ENCODE data around the gene AP2M1. TPM values are rescaled to one million over a fixed set of nuclear protein-coding genes. Genes with fewer than 3 reads are reported as not detected.

AP2M1 gene
- total and polyA plus RNA-seq, 4 donors: 153 to 333 (median 251) TPM

DNA sequence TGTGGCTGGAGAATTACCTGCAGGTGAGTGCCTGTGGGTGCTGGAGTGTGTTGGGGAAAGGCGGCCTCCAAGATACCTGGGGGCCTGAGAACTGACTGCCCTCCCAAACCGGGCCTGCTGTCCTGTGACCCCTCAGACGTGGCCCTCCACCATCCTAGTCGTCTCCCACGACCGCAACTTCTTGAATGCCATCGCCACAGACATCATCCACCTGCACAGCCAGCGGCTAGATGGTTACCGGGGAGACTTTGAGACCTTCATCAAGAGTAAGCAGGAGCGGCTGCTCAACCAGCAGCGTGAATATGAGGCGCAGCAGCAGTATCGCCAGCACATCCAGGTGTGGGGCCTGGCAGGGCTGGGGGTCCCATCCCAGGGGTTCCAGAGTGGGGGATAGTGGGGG lies 14.8 kb downstream of the AP2M1 start:
- Histone ChIP-seq H3K27me3 (ENCODE audit: control insufficient read depth in 3 of 3, insufficient read depth in 3 of 3, low read length in 2 of 3) (no peaks in the 10 kb centered on the region), H3K4me1 (ENCODE audit: control insufficient read depth in 5 of 5, insufficient read depth in 5 of 5, low read length in 5 of 5) (peaks cover 0 to 17% (median 6%) of the 10 kb centered on the region in 5 donors), H3K27ac (ENCODE audit: low read depth in 1 of 2, low read length in 1 of 2) (no peak overlapping the region), H3K9ac (ENCODE audit: insufficient read depth in 1 of 2, low read length in 2 of 2) (no peak overlapping the region), H3K4me3 (no peak overlapping the region), H3K9me3 (ENCODE audit: control insufficient read depth in 4 of 4, insufficient read depth in 3 of 4, low read length in 3 of 4) (no peaks in the 10 kb centered on the region), H3K36me3 (ENCODE audit: control insufficient read depth in 4 of 4, insufficient read depth in 4 of 4, low read length in 4 of 4) (peaks cover 15 to 48% (median 36%) of the 10 kb centered on the region in 4 donors)
- no peak for ATAC-seq (ENCODE audit: insufficient read depth, low FRiP score)
- TF ChIP-seq, protein P1, sequence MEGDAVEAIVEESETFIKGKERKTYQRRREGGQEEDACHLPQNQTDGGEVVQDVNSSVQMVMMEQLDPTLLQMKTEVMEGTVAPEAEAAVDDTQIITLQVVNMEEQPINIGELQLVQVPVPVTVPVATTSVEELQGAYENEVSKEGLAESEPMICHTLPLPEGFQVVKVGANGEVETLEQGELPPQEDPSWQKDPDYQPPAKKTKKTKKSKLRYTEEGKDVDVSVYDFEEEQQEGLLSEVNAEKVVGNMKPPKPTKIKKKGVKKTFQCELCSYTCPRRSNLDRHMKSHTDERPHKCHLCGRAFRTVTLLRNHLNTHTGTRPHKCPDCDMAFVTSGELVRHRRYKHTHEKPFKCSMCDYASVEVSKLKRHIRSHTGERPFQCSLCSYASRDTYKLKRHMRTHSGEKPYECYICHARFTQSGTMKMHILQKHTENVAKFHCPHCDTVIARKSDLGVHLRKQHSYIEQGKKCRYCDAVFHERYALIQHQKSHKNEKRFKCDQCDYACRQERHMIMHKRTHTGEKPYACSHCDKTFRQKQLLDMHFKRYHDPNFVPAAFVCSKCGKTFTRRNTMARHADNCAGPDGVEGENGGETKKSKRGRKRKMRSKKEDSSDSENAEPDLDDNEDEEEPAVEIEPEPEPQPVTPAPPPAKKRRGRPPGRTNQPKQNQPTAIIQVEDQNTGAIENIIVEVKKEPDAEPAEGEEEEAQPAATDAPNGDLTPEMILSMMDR (IDR thresholded peaks at IDR 0.05; ENCODE audit: control extremely low read depth, extremely low read depth): no peak
- 93 to 94% methylated on average over 13 of the region's 13 CpGs for WGBS, 2 donors
- no peak for DNase-seq

DNA sequence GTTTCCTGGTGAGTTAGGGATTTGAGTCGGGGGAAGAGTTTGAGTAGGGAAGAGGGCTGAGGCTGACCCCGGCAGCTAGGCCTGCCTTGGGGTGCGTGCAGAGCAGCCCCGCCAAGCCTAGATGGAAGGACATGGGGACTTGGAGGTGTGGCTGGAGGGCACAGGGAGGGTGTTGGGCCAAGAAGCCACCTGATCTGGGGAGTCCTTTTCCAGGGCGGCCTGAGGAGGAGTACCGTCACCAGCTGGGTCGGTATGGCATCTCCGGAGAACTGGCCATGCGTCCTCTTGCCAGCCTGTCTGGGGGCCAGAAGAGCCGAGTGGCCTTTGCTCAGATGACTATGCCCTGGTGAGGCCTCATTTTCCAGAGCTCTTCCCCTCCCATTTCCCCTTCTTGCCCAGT lies 18.2 kb downstream of the AP2M1 start:
- DNase-seq: no peak

DNA sequence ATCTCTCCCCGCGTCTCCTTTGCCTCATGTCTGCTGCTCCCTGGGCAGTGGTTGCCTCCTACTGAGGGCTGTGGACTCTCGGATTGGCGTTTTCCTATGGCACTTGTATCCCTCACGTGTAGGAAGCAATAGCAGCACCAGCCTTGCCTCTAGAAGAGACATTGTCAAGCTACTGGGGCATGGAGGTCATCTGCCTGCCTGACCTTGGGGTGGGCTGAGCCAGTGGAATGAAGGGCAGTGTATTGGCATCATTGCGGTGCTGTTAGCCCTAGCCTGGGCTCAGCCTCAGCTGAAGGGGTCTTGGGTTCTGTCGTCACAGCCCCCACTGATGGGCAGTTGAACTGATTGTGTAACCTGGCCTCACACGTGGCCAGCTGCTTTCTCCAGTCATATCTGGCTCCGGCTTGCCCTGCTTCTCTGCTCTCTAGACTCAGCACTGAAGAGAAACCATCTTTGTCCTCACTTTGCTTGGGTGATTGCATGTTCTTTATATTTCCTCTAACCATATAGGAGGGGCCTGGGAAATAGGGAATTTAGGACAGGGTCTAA lies 19.4 kb downstream of the AP2M1 start:
- TF ChIP-seq, protein P1 (IDR thresholded peaks at IDR 0.05; ENCODE audit: control extremely low read depth, extremely low read depth): no peak
- Histone ChIP-seq H3K9me3 (ENCODE audit: control insufficient read depth in 4 of 4, insufficient read depth in 3 of 4, low read length in 3 of 4) (no peaks in the 10 kb centered on the region), H3K9ac (ENCODE audit: insufficient read depth in 1 of 2, low read length in 2 of 2) (no peak overlapping the region), H3K27ac (ENCODE audit: low read depth in 1 of 2, low read length in 1 of 2) (no peak overlapping the region), H3K27me3 (ENCODE audit: control insufficient read depth in 3 of 3, insufficient read depth in 3 of 3, low read length in 2 of 3) (no peaks in the 10 kb centered on the region), H3K4me1 (ENCODE audit: control insufficient read depth in 5 of 5, insufficient read depth in 5 of 5, low read length in 5 of 5) (no peaks in the 10 kb centered on the region), H3K4me3 (no peak overlapping the region), H3K36me3 (ENCODE audit: control insufficient read depth in 4 of 4, insufficient read depth in 4 of 4, low read length in 4 of 4) (peaks cover 18 to 57% (median 36%) of the 10 kb centered on the region in 4 donors)
- WGBS, 2 donors: 82 to 88% methylated on average over 9 of the region's 9 CpGs
- no peak for DNase-seq
- no peak for ATAC-seq (ENCODE audit: insufficient read depth, low FRiP score)

More for the DNA sequence above, 18.2 kb downstream of the AP2M1 start:
- peaks cover 18 to 68% (median 39%) of the 10 kb centered on the region in 4 donors for H3K36me3 ChIP-seq (ENCODE audit: control insufficient read depth in 4 of 4, insufficient read depth in 4 of 4, low read length in 4 of 4)
- no peak for ATAC-seq (ENCODE audit: insufficient read depth, low FRiP score)
- no peak overlapping the region for H3K4me3 ChIP-seq
- H3K9ac ChIP-seq (ENCODE audit: insufficient read depth in 1 of 2, low read length in 2 of 2): no peak overlapping the region
- no peaks in the 10 kb centered on the region for H3K9me3 ChIP-seq (ENCODE audit: control insufficient read depth in 4 of 4, insufficient read depth in 3 of 4, low read length in 3 of 4)
- no peaks in the 10 kb centered on the region for H3K4me1 ChIP-seq (ENCODE audit: control insufficient read depth in 5 of 5, insufficient read depth in 5 of 5, low read length in 5 of 5)
- TF ChIP-seq, protein P1 (IDR thresholded peaks at IDR 0.05; ENCODE audit: control extremely low read depth, extremely low read depth): no peak
- no peak overlapping the region for H3K27ac ChIP-seq (ENCODE audit: low read depth in 1 of 2, low read length in 1 of 2)
- H3K27me3 ChIP-seq (ENCODE audit: control insufficient read depth in 3 of 3, insufficient read depth in 3 of 3, low read length in 2 of 3): no peaks in the 10 kb centered on the region
- WGBS, 2 donors: 97 to 99% methylated on average over 10 of the region's 10 CpGs

DNA sequence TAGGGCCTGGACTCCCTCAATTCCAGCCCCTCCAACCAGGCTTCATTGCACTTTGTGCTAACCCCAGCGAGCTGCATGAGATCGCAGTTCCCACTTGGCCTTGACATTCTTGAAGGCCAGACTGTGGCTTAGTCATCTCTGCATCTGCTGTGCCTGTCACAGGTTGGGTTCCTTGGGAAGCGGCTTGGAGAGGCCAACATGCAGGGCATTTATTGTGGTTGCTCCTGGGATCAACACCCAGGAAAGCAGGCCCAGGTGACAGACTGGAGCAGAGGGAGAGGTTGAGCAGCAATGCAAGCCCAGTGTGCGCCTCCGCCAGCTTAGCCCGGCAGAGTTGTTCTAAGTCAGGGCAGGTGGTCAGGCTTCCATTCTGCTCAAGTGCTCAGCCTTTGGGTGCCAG lies 21.9 kb downstream of the AP2M1 start:
- ATAC-seq (ENCODE audit: insufficient read depth, low FRiP score) (no peak), DNase-seq (no peak)
- Histone ChIP-seq H3K9ac (ENCODE audit: insufficient read depth in 1 of 2, low read length in 2 of 2) (no peak overlapping the region), H3K4me3 (no peak overlapping the region), H3K9me3 (ENCODE audit: control insufficient read depth in 4 of 4, insufficient read depth in 3 of 4, low read length in 3 of 4) (no peaks in the 10 kb centered on the region), H3K36me3 (ENCODE audit: control insufficient read depth in 4 of 4, insufficient read depth in 4 of 4, low read length in 4 of 4) (peaks cover 5 to 42% (median 22%) of the 10 kb centered on the region in 4 donors), H3K27ac (ENCODE audit: low read depth in 1 of 2, low read length in 1 of 2) (no peak overlapping the region), H3K4me1 (ENCODE audit: control insufficient read depth in 5 of 5, insufficient read depth in 5 of 5, low read length in 5 of 5) (no peaks in the 10 kb centered on the region), H3K27me3 (ENCODE audit: control insufficient read depth in 3 of 3, insufficient read depth in 3 of 3, low read length in 2 of 3) (no peaks in the 10 kb centered on the region)
- TF ChIP-seq, protein P1 (IDR thresholded peaks at IDR 0.05; ENCODE audit: control extremely low read depth, extremely low read depth): no peak
- WGBS, 2 donors: 93 to 97% methylated on average over 6 of the region's 6 CpGs
